CD4-positive, alpha-beta T cell treated with Interleukin-4 for 4 hours (primary cell): Measurements from ENCODE around the gene COL6A2.
"Not testable (repeated sequence)": the region's sequence is repeated elsewhere in the genome, so short reads cannot be mapped to it uniquely, and the experiment has no call there.

ENCODE experiments used
- DNase-seq: peaks from one replicate; pipeline ENCODE4 v3.0.0-alpha.2; 2020

Gene COL6A2

GRCh38 chr21:46080171-46081021 is 17.5 kb upstream of the COL6A2 start:
- DNase-seq: no peak

- DNase-seq: no peak
Observed at GRCh38 chr21:46081022-46081861, 16.7 kb upstream of the COL6A2 start.

GRCh38 chr21:46081862-46082712 is 15.8 kb upstream of the COL6A2 start:
- no peak for DNase-seq

GRCh38 chr21:46082713-46082962 is 15.3 kb upstream of the COL6A2 start:
- no peak for DNase-seq

GRCh38 chr21:46082963-46083790 is 14.7 kb upstream of the COL6A2 start:
- no peak for DNase-seq

GRCh38 chr21:46083791-46084561 is 13.9 kb upstream of the COL6A2 start:
- no peak for DNase-seq

- DNase-seq: no peak
Observed at GRCh38 chr21:46084709-46085108, 13.2 kb upstream of the COL6A2 start.

- DNase-seq: not testable (repeated sequence)
Observed at GRCh38 chr21:46085259-46085658, 12.7 kb upstream of the COL6A2 start.

- DNase-seq: no peak
Observed at GRCh38 chr21:46087641-46088040, 10.3 kb upstream of the COL6A2 start.

- no peak for DNase-seq
Observed at GRCh38 chr21:46088189-46088588, 9.7 kb upstream of the COL6A2 start.

GRCh38 chr21:46089285-46089684 is 8.6 kb upstream of the COL6A2 start:
- no peak for DNase-seq

GRCh38 chr21:46091118-46091517 is 6.8 kb upstream of the COL6A2 start:
- DNase-seq: no peak

GRCh38 chr21:46091631-46092025 is 6.3 kb upstream of the COL6A2 start:
- DNase-seq: no peak

- DNase-seq: no peak
Observed at GRCh38 chr21:46092026-46092764, 5.7 kb upstream of the COL6A2 start.

- no peak for DNase-seq
Observed at GRCh38 chr21:46092811-46093667, 4.9 kb upstream of the COL6A2 start.

GRCh38 chr21:46093668-46094400 is 4.1 kb upstream of the COL6A2 start:
- peak; percentile 30 for DNase-seq

- DNase-seq: no peak
Observed at GRCh38 chr21:46094401-46095082, 3.4 kb upstream of the COL6A2 start.

GRCh38 chr21:46095083-46095719 is 2.7 kb upstream of the COL6A2 start:
- no peak for DNase-seq
